ENCODE results near the gene PDE8A. TPM values are rescaled to one million over a fixed set of nuclear protein-coding genes. Genes with fewer than 3 reads are reported as not detected.

Gene PDE8A
- total and polyA plus RNA-seq, 10 of the 15 experiments (the other 5 are each of a cell fraction or from before 2014, with no cell fraction given), result 6.7 to 69.2 (median 27.2) TPM

- TF ChIP-seq SMC3 (IDR thresholded peaks at IDR 0.05; ENCODE audit: borderline replicate concordance, low read length) (no peak), ZZZ3 (IDR thresholded peaks at IDR 0.05; ENCODE audit: control insufficient read depth, insufficient read length, low read depth) (no peak), CUX1 (IDR thresholded peaks at IDR 0.05; ENCODE audit: insufficient replicate concordance, low read depth, low read length) (no peak), RBBP5 (conservative IDR thresholded peaks at IDR 0.05) (no peak), IKZF2 (IDR thresholded peaks at IDR 0.05) (no peak)
Observed at GRCh38 chr15:84944311-84944710, 37.3 kb upstream of the PDE8A start (continued).

GRCh38 chr15:84944861-84945260 lies 36.8 kb upstream of the PDE8A start:
- ChIA-PET RAD21 (ENCODE audit: unreplicated experiment) (interaction anchor here (1.6 kb wide), 1 partner anchor 99 kb away, joined by 5 read pairs; no protein-coding TSS in a partner anchor), POLR2A (no interaction called here), SMC1A (ENCODE audit: uncharacterized antibody, unreplicated experiment) (no interaction called here), CTCF (interaction anchor here (1.0 kb wide), 1 partner anchor 16 kb away, joined by 3 read pairs; no protein-coding TSS in a partner anchor)
- Histone ChIP-seq H2AFZ (ENCODE audit: control insufficient read depth, low read depth, low read length) (no peak overlapping the region), H3K4me1 (ENCODE audit: control insufficient read depth, insufficient read depth, low read length) (no peaks in the 10 kb centered on the region), H4K20me1 (ENCODE audit: control insufficient read depth, insufficient read depth) (no peaks in the 10 kb centered on the region), H3K27ac (ENCODE audit: control insufficient read depth, insufficient read depth) (no peak overlapping the region), H3K79me2 (ENCODE audit: control insufficient read depth, insufficient read depth, low read length) (no peaks in the 10 kb centered on the region), H3K27me3 (replicated peaks in 1 of 2; ENCODE audit: control insufficient read depth in 2 of 2, insufficient read depth in 2 of 2, low read length in 1 of 2) (no peaks in the 10 kb centered on the region), H3K4me3 (no peak overlapping the region), H3K4me2 (ENCODE audit: control insufficient read depth, insufficient read depth) (no peak overlapping the region), H3K36me3 (ENCODE audit: control insufficient read depth in 2 of 2, insufficient read depth in 2 of 2, low read length in 1 of 2) (no peaks in the 10 kb centered on the region), H3K9me3 (replicated peaks; ENCODE audit: control insufficient read depth, insufficient read depth, low read length) (no peaks in the 10 kb centered on the region), H3K9ac (ENCODE audit: control insufficient read depth, insufficient read depth, low read length) (no peak overlapping the region)
- DNase-seq (ENCODE audit: low read depth, low spot score) (no peak), ATAC-seq (no peak), FAIRE-seq (no peak)
- in situ Hi-C loops (cut with MboI) (no loop called here), intact Hi-C loops (cut with micrococcal nuclease; ENCODE audit: unreplicated experiment) (no loop called here)
- 60% methylated on average over 11 of the region's 11 CpGs for WGBS (ENCODE audit: insufficient coverage, insufficient replicate concordance, low lambda C conversion rate, missing lambda C conversion rate)
- TF ChIP-seq IKZF2 (IDR thresholded peaks at IDR 0.05), result no peak
- BruUV-seq (replicated peaks), result no TSS peak
